ENCODE data around the gene TNP2. TPM values are rescaled to one million over a fixed set of nuclear protein-coding genes. Genes with fewer than 3 reads are reported as not detected.

TNP2 gene
- total and polyA plus RNA-seq, 4 donors = not detected

- Histone ChIP-seq H3K4me3 (no peak overlapping the region), H3K36me3 (ENCODE audit: control insufficient read depth in 4 of 4, insufficient read depth in 4 of 4, low read length in 4 of 4) (no peaks in the 10 kb centered on the region), H3K4me1 (ENCODE audit: control insufficient read depth in 5 of 5, insufficient read depth in 5 of 5, low read length in 5 of 5) (peaks cover 0 to 19% (median 0%) of the 10 kb centered on the region in 5 donors), H3K9me3 (ENCODE audit: control insufficient read depth in 4 of 4, insufficient read depth in 3 of 4, low read length in 3 of 4) (no peaks in the 10 kb centered on the region), H3K9ac (ENCODE audit: insufficient read depth in 1 of 2, low read length in 2 of 2) (no peak overlapping the region), H3K27me3 (ENCODE audit: control insufficient read depth in 3 of 3, insufficient read depth in 3 of 3, low read length in 2 of 3) (no peaks in the 10 kb centered on the region), H3K27ac (ENCODE audit: low read depth in 1 of 2, low read length in 1 of 2) (no peak overlapping the region)
- no peak for TF ChIP-seq CTCF (IDR thresholded peaks at IDR 0.05; ENCODE audit: control extremely low read depth, extremely low read depth)
- no peak for ATAC-seq (ENCODE audit: insufficient read depth, low FRiP score)
- DNase-seq = no peak
- 87 to 94% methylated on average over 12 of the region's 12 CpGs for WGBS, 2 donors
Measured at GRCh38 chr16:11277607-11278337, 8.6 kb upstream of the TNP2 start.

- Histone ChIP-seq H3K27ac (ENCODE audit: low read depth in 1 of 2, low read length in 1 of 2) (no peak overlapping the region), H3K9ac (ENCODE audit: insufficient read depth in 1 of 2, low read length in 2 of 2) (no peak overlapping the region), H3K9me3 (ENCODE audit: control insufficient read depth in 4 of 4, insufficient read depth in 3 of 4, low read length in 3 of 4) (no peaks in the 10 kb centered on the region), H3K4me1 (ENCODE audit: control insufficient read depth in 5 of 5, insufficient read depth in 5 of 5, low read length in 5 of 5) (peaks cover 0 to 21% (median 0%) of the 10 kb centered on the region in 5 donors), H3K27me3 (ENCODE audit: control insufficient read depth in 3 of 3, insufficient read depth in 3 of 3, low read length in 2 of 3) (no peaks in the 10 kb centered on the region), H3K4me3 (no peak overlapping the region), H3K36me3 (ENCODE audit: control insufficient read depth in 4 of 4, insufficient read depth in 4 of 4, low read length in 4 of 4) (no peaks in the 10 kb centered on the region)
- TF ChIP-seq CTCF (IDR thresholded peaks at IDR 0.05; ENCODE audit: control extremely low read depth, extremely low read depth) = no peak
- no peak for ATAC-seq (ENCODE audit: insufficient read depth, low FRiP score)
- no peak for DNase-seq
- WGBS, 2 donors = 84% methylated on average over 11 of the region's 11 CpGs
Measured at GRCh38 chr16:11276896-11277593, 7.9 kb upstream of the TNP2 start.

- Histone ChIP-seq H3K36me3 (ENCODE audit: control insufficient read depth in 4 of 4, insufficient read depth in 4 of 4, low read length in 4 of 4) (no peaks in the 10 kb centered on the region), H3K27me3 (ENCODE audit: control insufficient read depth in 3 of 3, insufficient read depth in 3 of 3, low read length in 2 of 3) (no peaks in the 10 kb centered on the region), H3K4me3 (no peak within 1 kb of the TSS), H3K9ac (ENCODE audit: insufficient read depth in 1 of 2, low read length in 2 of 2) (no peak within 1 kb of the TSS), H3K4me1 (ENCODE audit: control insufficient read depth in 5 of 5, insufficient read depth in 5 of 5, low read length in 5 of 5) (peaks cover 0 to 21% (median 0%) of the 10 kb centered on the region in 5 donors), H3K9me3 (ENCODE audit: control insufficient read depth in 4 of 4, insufficient read depth in 3 of 4, low read length in 3 of 4) (no peaks in the 10 kb centered on the region), H3K27ac (ENCODE audit: low read depth in 1 of 2, low read length in 1 of 2) (no peak within 1 kb of the TSS)
- no peak for ATAC-seq (ENCODE audit: insufficient read depth, low FRiP score)
- DNase-seq = no peak
- 93 to 95% methylated on average over 26 of the region's 26 CpGs for WGBS, 2 donors
- TF ChIP-seq CTCF (IDR thresholded peaks at IDR 0.05; ENCODE audit: control extremely low read depth, extremely low read depth) = no peak
Measured at GRCh38 chr16:11276143-11276895, 7.2 kb upstream of the TNP2 start, which contains the start of gene PRM2. TSS of gene PRM2 (minus strand) at chr16:11276480. CDS start at chr16:11276370, 110 bp downstream.

Measured in lung (tissue), 12 donors.